ENCODE data around the gene ITPRID1.
"Not testable (repeated sequence)": the region's sequence is repeated elsewhere in the genome, so short reads cannot be mapped to it uniquely, and the experiment has no call there.

The ITPRID1 gene

GRCh38 chr7:31508823-31509222 lies 5.1 kb upstream of the ITPRID1 start:
- Histone ChIP-seq H3K9me3 (no peaks in the 10 kb centered on the region), H3K27me3 (no peaks in the 10 kb centered on the region), H3K36me3 (no peaks in the 10 kb centered on the region), H3K4me1 (no peaks in the 10 kb centered on the region), H4K20me1 (no peaks in the 10 kb centered on the region), H3K27ac (no peak overlapping the region), H3K4me2 (no peak overlapping the region), H3K4me3 (no peak overlapping the region), H3K9ac (no peak overlapping the region)
- TF ChIP-seq Cebpa-rat (IDR thresholded peaks at IDR 0.05) = no peak

DNA sequence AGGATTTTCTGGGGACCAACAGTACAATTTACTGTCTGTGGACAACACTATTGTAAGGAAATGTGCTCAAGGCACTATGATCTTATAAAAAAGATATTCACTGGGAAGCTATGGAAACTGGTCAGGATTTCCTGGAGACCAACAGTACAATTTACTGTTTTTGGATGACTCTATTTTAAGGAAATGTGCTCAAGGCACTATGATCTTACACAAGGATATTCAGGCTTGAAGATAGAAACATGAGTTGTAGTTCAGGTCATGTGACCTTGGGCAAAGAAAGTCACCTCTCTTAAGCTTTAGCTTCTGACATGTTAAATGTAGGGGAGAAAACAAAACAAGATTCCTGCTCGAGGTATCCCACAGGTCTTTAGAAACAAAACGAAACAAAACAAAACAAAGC lies 1.7 kb upstream of the ITPRID1 start:
- H3K9me3 ChIP-seq = peaks cover 14% of the 10 kb centered on the region
- H3K27ac ChIP-seq = no peak overlapping the region
- H3K36me3 ChIP-seq = no peaks in the 10 kb centered on the region
- no peaks in the 10 kb centered on the region for H4K20me1 ChIP-seq
- no peaks in the 10 kb centered on the region for H3K27me3 ChIP-seq
- H3K4me1 ChIP-seq = no peaks in the 10 kb centered on the region
- H3K4me2 ChIP-seq = no peak overlapping the region
- no peak for TF ChIP-seq Cebpa-rat (IDR thresholded peaks at IDR 0.05)
- no peak overlapping the region for H3K9ac ChIP-seq
- no peak overlapping the region for H3K4me3 ChIP-seq

DNA sequence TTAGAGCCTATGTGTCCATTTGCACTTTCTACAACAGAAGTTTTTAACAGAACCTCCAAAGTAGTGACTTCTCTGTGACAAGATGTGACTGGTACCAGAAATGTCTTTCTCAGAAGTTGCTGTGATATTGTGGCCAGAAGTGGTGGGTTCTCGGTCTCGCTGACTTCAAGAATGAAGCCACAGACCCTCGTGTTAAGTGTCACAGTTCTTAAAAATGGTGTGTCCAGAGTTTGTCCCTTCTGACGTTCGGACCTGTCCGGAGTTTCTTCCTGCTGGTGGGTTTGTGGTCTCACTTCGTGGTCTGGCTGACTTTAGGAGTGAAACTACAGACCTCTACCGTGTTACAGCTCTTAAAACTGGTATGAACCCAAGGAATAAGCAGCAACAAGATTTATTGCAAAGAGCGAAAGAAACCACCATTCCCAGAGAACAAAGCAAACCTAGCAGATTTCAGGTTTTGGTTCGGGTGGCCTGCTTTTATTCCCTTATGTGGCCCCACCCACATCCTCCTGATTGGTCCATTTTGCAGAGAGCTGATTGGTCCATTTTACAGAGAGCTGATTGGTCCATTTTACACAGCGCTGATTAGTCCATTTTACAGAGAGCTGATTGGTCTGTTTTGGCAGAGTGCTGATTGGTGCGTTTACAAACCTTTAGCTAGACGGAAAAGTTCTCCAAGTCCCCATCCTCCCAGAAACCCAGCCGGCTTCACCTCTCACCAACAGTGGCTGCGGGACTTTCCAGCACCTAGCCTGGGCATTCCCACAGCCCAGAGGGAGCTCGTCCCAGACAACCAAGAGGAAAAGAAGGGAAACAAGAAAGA lies 3.0 kb downstream of the ITPRID1 start:
- Histone ChIP-seq H3K36me3 (no peaks in the 10 kb centered on the region), H3K4me1 (no peaks in the 10 kb centered on the region), H3K9ac (no peak overlapping the region), H3K4me3 (no peak overlapping the region), H3K27ac (no peak overlapping the region), H3K9me3 (peaks cover 19% of the 10 kb centered on the region), H3K27me3 (no peaks in the 10 kb centered on the region), H4K20me1 (no peaks in the 10 kb centered on the region), H3K4me2 (no peak overlapping the region)
- no peak for TF ChIP-seq Cebpa-rat (IDR thresholded peaks at IDR 0.05)

GRCh38 chr7:31517513-31517912 lies 3.6 kb downstream of the ITPRID1 start:
- H3K27me3 ChIP-seq = no peaks in the 10 kb centered on the region
- no peak for TF ChIP-seq Cebpa-rat (IDR thresholded peaks at IDR 0.05)
- H3K27ac ChIP-seq = no peak overlapping the region
- peaks cover 19% of the 10 kb centered on the region for H3K9me3 ChIP-seq
- H3K4me3 ChIP-seq = no peak overlapping the region
- H3K36me3 ChIP-seq = no peaks in the 10 kb centered on the region
- no peak overlapping the region for H3K4me2 ChIP-seq
- no peaks in the 10 kb centered on the region for H3K4me1 ChIP-seq
- no peaks in the 10 kb centered on the region for H4K20me1 ChIP-seq
- no peak overlapping the region for H3K9ac ChIP-seq

DNA sequence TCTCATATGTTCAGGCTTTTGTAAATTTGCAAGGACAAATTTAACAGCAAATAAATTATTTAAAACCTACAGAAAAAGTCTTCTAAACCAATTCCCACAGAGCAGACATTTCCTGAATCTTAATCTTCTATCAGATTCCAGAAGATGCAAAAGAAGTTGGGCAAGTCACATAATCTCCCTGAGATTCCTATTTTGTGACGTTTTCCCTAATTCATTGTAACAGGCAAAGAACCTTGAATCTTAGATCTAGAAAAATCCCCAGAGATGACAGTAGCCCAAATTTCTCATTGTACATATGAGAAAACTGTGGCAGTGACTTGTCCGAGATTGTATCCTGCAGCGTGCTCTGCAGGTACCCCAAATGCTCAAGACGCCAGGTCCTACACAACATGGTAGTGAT lies 4.9 kb downstream of the ITPRID1 start:
- no peak overlapping the region for H3K4me2 ChIP-seq
- no peaks in the 10 kb centered on the region for H3K4me1 ChIP-seq
- peaks cover 19% of the 10 kb centered on the region for H3K9me3 ChIP-seq
- no peak for TF ChIP-seq Cebpa-rat (IDR thresholded peaks at IDR 0.05)
- H3K27me3 ChIP-seq = no peaks in the 10 kb centered on the region
- H3K27ac ChIP-seq = no peak overlapping the region
- H4K20me1 ChIP-seq = no peaks in the 10 kb centered on the region
- H3K36me3 ChIP-seq = no peaks in the 10 kb centered on the region
- H3K4me3 ChIP-seq = no peak overlapping the region
- H3K9ac ChIP-seq = no peak overlapping the region

DNA sequence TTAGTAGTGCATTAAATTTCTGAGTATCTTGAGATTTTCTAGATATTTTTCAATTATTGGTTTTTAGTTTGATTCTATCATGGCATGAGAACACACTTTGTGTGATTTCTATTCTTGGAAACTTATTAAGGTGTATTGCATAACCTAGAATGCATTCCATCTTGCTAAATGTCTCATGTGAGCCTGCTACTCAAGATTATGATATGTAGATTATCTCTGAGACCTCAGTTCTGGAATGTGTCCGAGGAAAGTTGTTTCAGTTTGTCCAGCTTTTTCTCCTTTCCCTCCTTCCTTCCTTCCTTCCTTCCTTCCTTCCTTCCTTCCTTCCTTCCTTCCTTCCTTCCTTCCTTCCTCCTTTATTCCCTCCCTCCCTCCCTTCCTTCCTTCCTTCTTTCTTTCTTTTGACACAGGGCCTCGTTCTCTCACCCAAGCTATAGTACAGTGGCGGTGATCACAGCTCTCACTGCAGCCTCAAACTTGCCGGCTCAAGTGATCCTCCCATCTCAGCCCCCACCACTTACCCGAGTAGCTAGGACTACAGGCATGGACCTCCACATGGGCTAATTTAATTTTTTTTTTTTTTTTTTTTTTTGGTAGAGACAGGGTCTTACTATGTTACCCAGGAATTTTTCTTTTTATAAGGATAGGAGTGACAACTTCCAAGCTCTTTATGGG lies 7.6 kb downstream of the ITPRID1 start:
- no peak for TF ChIP-seq Cebpa-rat (IDR thresholded peaks at IDR 0.05)
- Histone ChIP-seq H3K4me3 (no peak overlapping the region), H3K9me3 (peaks cover 12% of the 10 kb centered on the region), H3K4me2 (no peak overlapping the region), H3K27ac (no peak overlapping the region), H3K9ac (no peak overlapping the region), H3K4me1 (no peaks in the 10 kb centered on the region), H3K36me3 (no peaks in the 10 kb centered on the region), H4K20me1 (no peaks in the 10 kb centered on the region), H3K27me3 (no peaks in the 10 kb centered on the region)

DNA sequence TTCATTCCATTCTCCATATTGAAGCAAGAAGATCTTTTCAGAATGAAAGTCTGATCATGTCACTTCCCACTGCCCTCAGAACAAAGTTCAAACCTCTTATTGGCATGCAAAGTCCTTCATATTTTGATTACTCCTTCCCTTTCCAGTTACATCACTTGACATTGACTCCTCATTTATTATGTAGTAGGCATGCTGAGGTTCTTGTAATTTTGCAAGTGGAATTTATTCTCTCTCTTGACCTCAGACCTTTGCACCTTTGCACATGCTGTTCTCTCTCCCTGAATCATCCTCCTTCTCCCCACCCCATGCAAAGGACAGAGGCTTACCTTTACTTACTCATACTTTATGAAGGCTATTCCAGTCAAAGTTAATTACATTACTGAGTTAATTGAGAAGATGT lies 13.0 kb downstream of the ITPRID1 start:
- Histone ChIP-seq H3K36me3 (no peaks in the 10 kb centered on the region), H4K20me1 (no peaks in the 10 kb centered on the region), H3K4me1 (no peaks in the 10 kb centered on the region), H3K4me3 (no peak overlapping the region), H3K4me2 (no peak overlapping the region), H3K27ac (no peak overlapping the region), H3K9me3 (no peaks in the 10 kb centered on the region), H3K27me3 (no peaks in the 10 kb centered on the region), H3K9ac (no peak overlapping the region)
- TF ChIP-seq Cebpa-rat (IDR thresholded peaks at IDR 0.05) = no peak

GRCh38 chr7:31529103-31529502 lies 15.2 kb downstream of the ITPRID1 start:
- TF ChIP-seq Cebpa-rat (IDR thresholded peaks at IDR 0.05) = no peak

GRCh38 chr7:31540651-31541185 lies 26.8 kb downstream of the ITPRID1 start:
- H3K9me3 ChIP-seq, H3K27me3 ChIP-seq, H3K36me3 ChIP-seq, H3K27ac ChIP-seq, H3K4me3 ChIP-seq, H3K4me1 ChIP-seq, H3K9ac ChIP-seq, H4K20me1 ChIP-seq, H3K4me2 ChIP-seq: not testable (repeated sequence)

More at GRCh38 chr7:31529103-31529502, 15.2 kb downstream of the ITPRID1 start:
- H3K4me1 ChIP-seq = no peaks in the 10 kb centered on the region
- H3K36me3 ChIP-seq = no peaks in the 10 kb centered on the region
- H3K9me3 ChIP-seq = no peaks in the 10 kb centered on the region
- H3K4me2 ChIP-seq = no peak overlapping the region
- no peaks in the 10 kb centered on the region for H4K20me1 ChIP-seq
- H3K4me3 ChIP-seq = no peak overlapping the region
- no peaks in the 10 kb centered on the region for H3K27me3 ChIP-seq
- no peak overlapping the region for H3K9ac ChIP-seq
- H3K27ac ChIP-seq = no peak overlapping the region

DNA sequence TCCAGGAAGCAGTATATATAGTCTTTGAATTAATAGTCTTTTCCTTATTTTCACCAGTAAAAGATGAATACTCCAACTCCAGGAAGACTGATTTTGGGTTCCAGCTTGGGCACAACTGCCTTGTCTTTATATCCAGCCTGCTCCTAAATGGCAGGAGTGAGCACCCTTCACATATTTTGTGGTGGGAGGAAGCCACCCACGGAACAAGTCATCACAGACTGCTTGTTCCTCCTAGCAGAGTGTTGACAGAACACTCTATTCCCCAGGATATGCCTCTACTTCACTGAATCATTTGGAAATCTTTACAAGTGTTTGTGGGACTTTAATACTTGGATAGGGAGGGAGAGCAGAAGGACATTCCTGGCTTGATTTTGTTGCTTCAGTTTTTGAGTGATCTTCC lies 31.7 kb downstream of the ITPRID1 start:
- H3K4me2 ChIP-seq = no peak overlapping the region
- TF ChIP-seq Cebpa-rat (IDR thresholded peaks at IDR 0.05) = no peak
- H3K36me3 ChIP-seq = no peaks in the 10 kb centered on the region
- no peaks in the 10 kb centered on the region for H3K4me1 ChIP-seq
- H4K20me1 ChIP-seq = no peaks in the 10 kb centered on the region
- no peak overlapping the region for H3K27ac ChIP-seq
- H3K4me3 ChIP-seq = no peak overlapping the region
- no peak overlapping the region for H3K9ac ChIP-seq
- no peaks in the 10 kb centered on the region for H3K27me3 ChIP-seq
- no peaks in the 10 kb centered on the region for H3K9me3 ChIP-seq

All from BLaER1 (cell line).